Spleen (tissue), 7 donors: Measurements from ENCODE around the gene CDHR3.

Experiments
- POLR2AphosphoS5 ChIP-seq, 3 donors: sonication (generic); formaldehyde crosslinking; IDR thresholded peaks; one replicate each; pipeline ENCODE4 v1.5.1; 2017; ENCODE audit warnings: antibody characterized with exemption in 3 of 3
- TF ChIP-seq, protein P1 (sequence below), 11 experiments: fragments of 200-600 bp in 7 of 11; fragments of 450-650 bp in 4 of 11; sonication (generic) in 4 of 11; IDR thresholded peaks in 8 of 11; conservative IDR thresholded peaks in 3 of 11; 1 replicate in 7 of 11; 2 replicates in 4 of 11; pipeline versions ENCODE4 v1.4.0 to v1.8.0; 2016 to 2021; ENCODE audit warnings: antibody characterized with exemption in 11 of 11, inconsistent platforms in 4 of 11, mild to moderate bottlenecking in 1 of 11
- donor health status: DM: no; HTN: no; CAD: no; lungs with moderate emphysema.
- donor health status: DM: no; HTN: no; CAD: no.
- donor health status: DM: no; HTN: no; CAD: no.

DNA sequence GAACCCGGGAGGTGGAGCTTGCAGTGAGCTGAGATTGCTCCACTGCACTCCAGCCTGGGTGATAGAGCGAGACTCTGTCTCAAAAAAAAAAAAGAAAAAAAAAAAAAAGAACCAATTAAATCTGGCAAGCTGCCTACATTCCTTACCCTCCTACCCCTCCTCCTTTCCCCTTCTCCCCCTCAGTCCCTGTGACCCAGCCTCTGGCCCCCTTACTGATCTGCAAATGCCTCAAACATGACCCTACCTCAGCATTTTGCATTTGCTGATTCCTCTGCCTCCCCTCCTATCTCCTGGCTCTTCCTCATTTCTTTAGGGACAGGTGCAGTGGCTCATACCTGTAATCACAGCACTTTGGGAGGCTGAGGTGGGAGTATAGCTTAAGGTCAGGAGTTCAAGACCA lies 19.3 kb downstream of the CDHR3 start:
- TF ChIP-seq, protein P1, sequence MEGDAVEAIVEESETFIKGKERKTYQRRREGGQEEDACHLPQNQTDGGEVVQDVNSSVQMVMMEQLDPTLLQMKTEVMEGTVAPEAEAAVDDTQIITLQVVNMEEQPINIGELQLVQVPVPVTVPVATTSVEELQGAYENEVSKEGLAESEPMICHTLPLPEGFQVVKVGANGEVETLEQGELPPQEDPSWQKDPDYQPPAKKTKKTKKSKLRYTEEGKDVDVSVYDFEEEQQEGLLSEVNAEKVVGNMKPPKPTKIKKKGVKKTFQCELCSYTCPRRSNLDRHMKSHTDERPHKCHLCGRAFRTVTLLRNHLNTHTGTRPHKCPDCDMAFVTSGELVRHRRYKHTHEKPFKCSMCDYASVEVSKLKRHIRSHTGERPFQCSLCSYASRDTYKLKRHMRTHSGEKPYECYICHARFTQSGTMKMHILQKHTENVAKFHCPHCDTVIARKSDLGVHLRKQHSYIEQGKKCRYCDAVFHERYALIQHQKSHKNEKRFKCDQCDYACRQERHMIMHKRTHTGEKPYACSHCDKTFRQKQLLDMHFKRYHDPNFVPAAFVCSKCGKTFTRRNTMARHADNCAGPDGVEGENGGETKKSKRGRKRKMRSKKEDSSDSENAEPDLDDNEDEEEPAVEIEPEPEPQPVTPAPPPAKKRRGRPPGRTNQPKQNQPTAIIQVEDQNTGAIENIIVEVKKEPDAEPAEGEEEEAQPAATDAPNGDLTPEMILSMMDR (IDR thresholded peaks at IDR 0.05 in 8 of 11, conservative IDR thresholded peaks at IDR 0.05 in 3 of 11), result no peak
- TF ChIP-seq POLR2AphosphoS5 (IDR thresholded peaks at IDR 0.05), result no peak
